HK-2 (cell line): ENCODE measurements around the gene DNAI2.

ENCODE experiments used
- DNase-seq: peaks from one replicate; pipeline ENCODE4 v3.0.0-alpha.2; 2018; ENCODE audit not compliant: unreplicated experiment

The DNAI2 gene

GRCh38 chr17:74305865-74306654 lies 32.0 kb downstream of the DNAI2 start:
- no peak for DNase-seq

GRCh38 chr17:74307984-74308773 lies 34.1 kb downstream of the DNAI2 start:
- DNase-seq = no peak

- DNase-seq = no peak
Observed at GRCh38 chr17:74309902-74310301, 35.9 kb downstream of the DNAI2 start.

GRCh38 chr17:74314877-74315276 lies 40.8 kb downstream of the DNAI2 start:
- DNase-seq = no peak

DNA sequence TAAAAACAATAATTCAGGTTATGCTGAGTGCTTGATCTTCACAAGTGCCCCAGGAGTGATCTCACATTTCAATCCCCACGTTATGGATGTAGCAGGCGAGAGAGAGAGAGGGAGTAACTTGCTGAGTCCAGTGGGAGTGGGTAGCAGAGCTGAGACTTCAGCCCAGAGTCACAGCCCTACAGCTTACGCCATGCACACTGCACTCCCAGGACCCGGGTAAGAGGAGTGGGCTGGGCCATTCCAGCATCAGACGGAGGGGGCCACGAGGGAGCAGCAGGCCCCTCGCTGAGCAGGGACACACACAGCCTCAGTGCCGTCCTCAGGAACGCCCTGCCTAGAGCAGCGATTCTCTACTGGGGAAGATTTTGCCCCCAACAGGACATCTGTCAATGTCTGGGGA lies 42.2 kb downstream of the DNAI2 start:
- no peak for DNase-seq

GRCh38 chr17:74317071-74317470 lies 43.0 kb downstream of the DNAI2 start:
- DNase-seq = no peak

GRCh38 chr17:74318391-74318790 lies 44.4 kb downstream of the DNAI2 start:
- no peak for DNase-seq

DNA sequence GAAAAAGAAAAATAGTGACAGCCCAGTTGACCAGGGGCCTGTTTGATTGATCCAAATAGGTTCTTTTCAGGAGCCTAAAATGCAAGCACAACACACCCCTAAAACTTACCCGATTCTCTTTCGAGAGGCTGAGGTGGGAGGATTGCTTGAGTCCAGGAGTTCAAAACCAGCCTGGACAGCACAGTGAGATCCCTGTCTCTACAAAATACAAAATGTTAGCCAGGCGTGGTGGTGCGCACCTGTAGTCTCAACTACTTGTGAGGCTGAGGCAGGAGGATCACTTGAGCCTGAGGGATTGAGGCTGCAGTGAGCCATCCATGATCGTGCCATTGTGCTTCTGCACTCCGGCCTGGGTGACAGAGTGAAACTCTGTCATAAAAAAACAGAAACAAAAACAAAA lies 50.5 kb downstream of the DNAI2 start:
- no peak for DNase-seq

DNA sequence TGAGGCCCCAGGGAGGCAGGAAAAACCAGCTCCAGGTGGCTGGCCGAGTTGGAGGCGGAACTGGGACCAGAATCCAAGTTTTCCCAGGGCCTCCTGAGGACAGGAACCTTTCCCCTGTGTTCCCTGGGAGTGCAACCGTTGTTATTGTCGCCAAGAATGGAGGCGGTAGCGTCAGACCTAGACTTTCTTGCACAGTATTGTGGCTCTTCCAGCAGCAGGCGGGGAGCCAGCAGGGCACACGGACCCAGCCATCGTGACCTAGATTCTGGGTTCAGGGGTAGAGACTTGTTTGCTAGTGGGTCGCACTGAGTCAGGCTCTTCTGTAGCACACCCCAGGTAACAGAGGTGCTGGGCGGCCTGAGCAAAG lies 51.3 kb downstream of the DNAI2 start:
- no peak for DNase-seq

DNA sequence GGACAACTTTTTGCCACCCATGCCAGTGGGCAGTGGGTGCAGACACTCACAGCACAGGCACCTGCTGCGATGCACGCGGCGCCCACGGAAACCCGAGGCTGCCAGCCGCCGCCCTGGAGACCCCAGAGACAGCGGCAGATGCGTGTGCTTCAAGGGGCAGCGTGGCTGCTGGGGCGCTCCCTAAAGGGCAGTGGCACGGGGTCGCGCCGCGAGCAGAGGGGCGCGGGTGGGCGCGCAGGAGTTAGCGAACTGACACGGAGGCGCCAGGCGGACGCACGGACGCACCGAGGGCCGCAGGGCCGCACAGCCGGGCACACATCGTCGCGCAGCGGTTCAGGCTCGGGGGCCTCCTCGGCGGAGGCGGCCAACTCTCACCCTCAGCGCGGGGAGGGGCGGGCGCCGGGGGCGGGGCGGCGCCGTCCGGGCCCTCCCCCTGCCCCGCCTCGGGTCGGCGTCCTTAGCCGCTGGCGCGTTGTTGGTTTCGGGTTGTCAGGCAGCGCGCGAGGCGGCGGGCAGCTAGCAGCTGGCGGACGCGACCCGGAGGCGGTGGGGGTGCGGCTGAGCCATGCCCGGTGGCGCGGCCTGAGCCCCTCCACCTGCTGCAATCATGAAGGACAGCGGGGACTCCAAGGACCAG lies 51.8 kb downstream of the DNAI2 start, which contains the start of gene KIF19:
Gene KIF19, plus strand, starts transcription at position 484 of the 637 bp plus-strand sequence. Its CDS starts 124 bp downstream, at position 608.
- DNase-seq = no peak

- no peak for DNase-seq
Observed at GRCh38 chr17:74326506-74326905, 52.5 kb downstream of the DNAI2 start.

GRCh38 chr17:74328487-74328886 lies 54.5 kb downstream of the DNAI2 start:
- DNase-seq = no peak

- no peak for DNase-seq
Observed at GRCh38 chr17:74329378-74329777, 55.3 kb downstream of the DNAI2 start.

DNA sequence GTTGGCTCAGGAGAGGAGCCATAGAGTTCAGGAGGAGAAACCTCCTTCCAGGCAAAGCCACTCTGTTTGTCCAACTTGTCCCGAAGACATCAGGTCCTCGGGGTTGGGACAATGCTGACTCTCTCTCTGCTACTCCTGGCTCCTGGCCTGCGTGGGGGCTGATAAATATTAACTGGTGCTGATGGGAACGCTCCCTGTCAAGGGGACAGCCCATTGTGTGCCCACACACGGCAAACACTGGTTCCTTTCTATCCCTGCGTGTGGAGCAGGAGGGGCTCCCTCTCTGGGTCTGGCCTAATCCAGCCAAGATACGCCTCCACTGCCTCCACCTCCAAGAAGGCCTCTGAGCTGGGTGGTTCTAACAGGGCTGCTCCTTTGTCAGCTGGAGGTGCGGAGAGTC lies 56.4 kb downstream of the DNAI2 start:
- no peak for DNase-seq

DNA sequence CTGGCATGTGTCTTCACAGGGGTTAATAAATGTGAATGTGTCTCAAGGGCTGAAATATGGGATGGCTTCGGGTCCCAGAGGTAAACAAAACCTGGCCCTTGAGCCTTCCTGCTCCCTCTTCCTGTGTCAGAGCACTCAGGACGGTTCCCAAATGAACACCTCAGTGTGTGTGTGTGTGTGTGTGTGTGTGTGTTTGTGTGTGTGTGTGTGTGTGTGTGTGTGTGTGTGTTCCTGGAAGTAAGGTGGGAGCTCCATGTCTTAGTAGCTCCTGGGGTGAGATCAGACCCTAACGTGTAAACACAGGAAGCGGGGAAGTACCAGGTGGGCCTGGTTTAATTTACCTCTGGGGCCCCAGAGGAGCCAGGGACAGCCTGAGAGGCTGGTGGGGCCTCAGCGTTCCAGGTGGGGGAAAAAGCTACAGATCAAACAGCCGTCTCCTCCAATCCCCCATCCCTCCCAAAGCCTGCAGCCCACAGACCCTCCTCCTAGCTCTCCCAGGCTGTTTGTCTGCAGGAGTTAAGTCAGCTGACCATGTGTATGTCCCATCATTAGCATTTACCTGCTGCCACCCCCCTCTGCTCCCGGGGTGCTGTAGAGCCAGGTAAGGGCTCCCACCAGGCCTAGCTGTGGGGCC lies 58.1 kb downstream of the DNAI2 start:
- no peak for DNase-seq

- no peak for DNase-seq
Observed at GRCh38 chr17:74332763-74333283, 58.8 kb downstream of the DNAI2 start.

DNA sequence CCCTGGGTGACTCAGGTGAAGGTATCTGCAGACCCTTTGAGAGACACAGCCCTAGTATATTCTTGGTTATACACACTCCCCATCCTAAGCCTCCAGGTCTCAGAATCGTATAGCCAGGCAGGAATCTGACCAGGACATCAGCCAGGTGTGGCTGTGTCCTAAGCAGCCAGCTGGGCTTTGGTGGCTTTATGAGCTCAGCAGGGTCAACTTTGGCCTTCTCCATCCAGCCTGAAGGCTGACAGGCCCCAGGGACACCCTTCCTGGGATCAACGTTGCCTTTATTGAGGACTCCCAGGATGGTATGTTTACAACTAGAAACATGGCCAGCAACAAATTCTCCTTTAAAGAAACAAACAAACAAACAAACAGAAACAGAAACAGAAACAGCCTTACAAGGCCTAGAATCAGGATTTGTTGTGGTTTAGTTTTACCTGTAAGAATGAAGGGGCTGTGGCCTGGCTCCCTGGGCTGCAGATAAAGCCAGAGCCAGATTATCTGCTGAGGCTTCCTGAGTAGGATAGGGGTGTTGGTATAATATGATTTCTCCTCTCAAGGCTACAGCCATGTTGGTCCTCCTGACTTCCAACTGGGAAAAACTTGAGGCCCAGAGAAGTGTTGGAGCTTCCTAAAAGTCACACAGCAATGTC lies 60.5 kb downstream of the DNAI2 start:
- no peak for DNase-seq

DNA sequence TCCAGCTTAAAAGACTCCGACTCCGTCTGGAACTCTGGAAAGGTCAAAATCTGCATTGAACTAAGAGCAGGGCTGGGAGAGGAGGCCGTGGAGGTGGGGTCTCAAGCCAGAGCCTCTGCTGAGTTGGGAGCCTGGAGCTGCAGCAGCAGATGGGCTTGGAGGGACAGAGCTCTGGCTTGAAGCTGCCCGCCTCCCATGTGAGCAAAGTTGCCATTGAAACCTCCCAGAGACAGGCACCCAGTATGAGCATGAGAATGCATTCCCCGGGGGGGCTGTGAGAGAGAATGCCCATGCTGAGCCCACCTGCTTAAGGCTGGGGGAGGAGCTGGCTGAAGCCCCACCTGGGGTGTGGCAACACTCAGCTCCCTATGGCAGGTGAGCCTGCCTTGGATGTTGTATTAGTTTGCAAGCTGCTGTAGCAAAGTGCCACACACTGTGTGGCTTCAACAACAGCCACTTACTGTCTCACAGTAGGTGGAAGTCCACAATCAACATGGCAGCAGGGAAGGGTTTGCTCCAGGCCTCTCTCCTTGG lies 61.6 kb downstream of the DNAI2 start:
- DNase-seq = no peak

DNA sequence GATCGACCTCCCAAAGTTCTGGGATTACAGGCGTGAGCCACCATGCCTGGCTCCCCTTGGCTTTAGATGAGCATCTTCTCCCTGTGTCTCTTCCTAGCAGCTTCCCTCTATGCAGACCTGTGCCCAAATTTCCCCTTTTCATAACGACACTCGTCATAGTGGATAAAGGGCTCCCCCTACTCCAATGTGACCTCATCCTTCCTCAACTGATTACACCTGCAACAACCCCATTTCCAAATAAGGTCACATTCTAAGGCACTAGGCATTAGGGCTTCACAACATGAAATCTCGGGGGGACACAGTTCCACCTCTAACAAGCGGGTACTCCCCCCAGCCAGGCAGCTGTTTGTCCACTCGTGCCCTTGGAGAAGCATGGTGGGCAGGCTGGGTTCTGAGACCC lies 62.3 kb downstream of the DNAI2 start:
- DNase-seq = no peak

DNA sequence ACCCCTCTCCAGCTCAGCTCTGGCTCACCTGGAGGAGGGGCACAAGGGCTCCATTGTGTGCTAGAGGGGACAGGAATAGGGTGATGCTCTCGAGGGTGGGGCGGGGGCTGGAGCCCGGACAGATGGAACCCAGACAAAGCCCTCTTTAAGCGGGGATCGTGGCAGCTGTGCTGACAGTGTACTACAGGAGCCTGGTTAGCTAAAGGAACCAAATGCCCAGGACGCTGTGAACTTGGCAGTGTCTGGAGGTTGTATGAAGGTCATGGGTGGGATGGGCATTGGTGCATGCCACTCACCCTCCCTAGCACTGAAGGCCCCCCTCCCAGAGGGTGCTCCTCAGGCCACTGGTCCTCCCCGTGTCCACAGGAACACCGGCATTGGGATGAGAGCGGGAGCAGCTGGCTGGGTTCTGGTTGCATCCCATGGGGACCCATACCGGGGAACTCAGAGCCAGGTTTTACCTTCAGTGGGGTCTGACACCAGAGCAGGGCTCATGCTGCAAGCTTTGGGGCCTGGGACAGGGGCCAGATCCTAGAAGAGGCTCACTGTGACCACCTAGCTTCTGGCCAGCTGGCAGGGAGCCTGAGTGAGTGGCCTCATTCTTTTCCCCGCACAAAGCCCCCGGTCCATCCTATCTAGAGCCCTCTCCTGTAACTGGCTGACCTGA lies 63.9 kb downstream of the DNAI2 start:
- DNase-seq = no peak
